Measurements from ENCODE around the gene PDXP.

DNA sequence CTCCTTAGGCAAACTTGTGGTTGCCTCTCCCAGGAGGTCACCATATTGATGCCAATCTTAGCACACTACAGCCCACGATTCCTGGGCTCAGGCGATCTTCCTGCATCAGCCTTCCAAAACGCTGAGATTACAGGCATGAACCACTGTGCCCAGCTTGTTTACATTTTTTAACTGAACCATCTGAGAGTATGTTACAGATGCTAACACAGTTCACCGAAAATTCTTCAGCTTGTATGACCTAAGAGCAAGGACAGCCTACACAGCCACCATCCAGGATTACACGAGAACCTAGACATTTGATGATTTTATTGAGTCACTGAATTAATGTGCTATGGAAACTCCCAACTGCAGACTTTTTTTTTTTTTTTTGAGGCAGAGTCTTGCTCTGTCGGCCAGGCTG is 11.1 kb downstream of the PDXP start:
- TF ChIP-seq, protein P1, sequence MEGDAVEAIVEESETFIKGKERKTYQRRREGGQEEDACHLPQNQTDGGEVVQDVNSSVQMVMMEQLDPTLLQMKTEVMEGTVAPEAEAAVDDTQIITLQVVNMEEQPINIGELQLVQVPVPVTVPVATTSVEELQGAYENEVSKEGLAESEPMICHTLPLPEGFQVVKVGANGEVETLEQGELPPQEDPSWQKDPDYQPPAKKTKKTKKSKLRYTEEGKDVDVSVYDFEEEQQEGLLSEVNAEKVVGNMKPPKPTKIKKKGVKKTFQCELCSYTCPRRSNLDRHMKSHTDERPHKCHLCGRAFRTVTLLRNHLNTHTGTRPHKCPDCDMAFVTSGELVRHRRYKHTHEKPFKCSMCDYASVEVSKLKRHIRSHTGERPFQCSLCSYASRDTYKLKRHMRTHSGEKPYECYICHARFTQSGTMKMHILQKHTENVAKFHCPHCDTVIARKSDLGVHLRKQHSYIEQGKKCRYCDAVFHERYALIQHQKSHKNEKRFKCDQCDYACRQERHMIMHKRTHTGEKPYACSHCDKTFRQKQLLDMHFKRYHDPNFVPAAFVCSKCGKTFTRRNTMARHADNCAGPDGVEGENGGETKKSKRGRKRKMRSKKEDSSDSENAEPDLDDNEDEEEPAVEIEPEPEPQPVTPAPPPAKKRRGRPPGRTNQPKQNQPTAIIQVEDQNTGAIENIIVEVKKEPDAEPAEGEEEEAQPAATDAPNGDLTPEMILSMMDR (IDR thresholded peaks at IDR 0.05; ENCODE audit: insufficient read depth, low read depth, low read length), result no peak
- no peak for TF ChIP-seq EZH2 (IDR thresholded peaks at IDR 0.05; ENCODE audit: insufficient read depth, low read length)
